Neural cell (in vitro differentiated cells): ENCODE data around the gene WDR74. TPM values are rescaled to one million over a fixed set of nuclear protein-coding genes. Genes with fewer than 3 reads are reported as not detected.
A peak's percentile ranks its signal among the peaks of the same experiment; 100 is the strongest.
"Not testable (repeated sequence)": the region's sequence is repeated elsewhere in the genome, so short reads cannot be mapped to it uniquely, and the experiment has no call there.

ENCODE experiments used
- H2AFZ ChIP-seq: fragments of 200-600, 300-800 bp; sonication (generic), shearing (Covaris generic); 2 replicates; pipeline ENCODE4 v1.6.0; 2014; ENCODE audit warnings: low read depth, mild to moderate bottlenecking, antibody characterized with exemption, low read length, moderate library complexity
- H3F3A ChIP-seq: fragments of 200-600 bp; shearing (Covaris generic); 2 replicates; pipeline ENCODE4 v1.6.1; 2016; ENCODE audit warnings: mild to moderate bottlenecking, moderate library complexity, mixed read lengths, antibody characterized with exemption, low read length; ENCODE audit not compliant: insufficient read depth, poor library complexity, severe bottlenecking
- H3K27ac ChIP-seq: fragments of 200-600, 300-800 bp; sonication (generic), shearing (Covaris generic); 2 replicates; pipeline ENCODE4 v1.5.1; 2014; ENCODE audit warnings: mild to moderate bottlenecking, low read length, moderate library complexity
- H3K27me3 ChIP-seq: fragments of 300-800, 200-600 bp; sonication (generic), shearing (Covaris generic); 2 replicates; pipeline ENCODE4 v1.6.0; 2014; ENCODE audit warnings: mild to moderate bottlenecking, low read depth, low read length, moderate library complexity; ENCODE audit not compliant: insufficient read depth
- H3K36me3 ChIP-seq: fragments of 300-800, 200-600 bp; sonication (generic), shearing (Covaris generic); 2 replicates; pipeline ENCODE4 v1.5.1; 2014; ENCODE audit warnings: mild to moderate bottlenecking, antibody characterized with exemption, low read length, moderate library complexity; ENCODE audit not compliant: insufficient read depth
- H3K4me2 ChIP-seq: fragments of 300-800, 200-600 bp; sonication (generic), shearing (Covaris generic); 2 replicates; pipeline ENCODE4 v1.6.0; 2014; ENCODE audit warnings: mild to moderate bottlenecking, low read length
- H3K4me3 ChIP-seq: fragments of 300-800, 200-600 bp; sonication (generic), shearing (Covaris generic); 2 replicates; pipeline ENCODE4 v1.5.1; 2014; ENCODE audit warnings: mild to moderate bottlenecking, low read length, moderate library complexity
- H3K79me2 ChIP-seq: fragments of 200-600 bp; shearing (Covaris generic); replicated peaks from 2 replicates; pipeline ENCODE4 v1.6.0; 2014; ENCODE audit warnings: mild to moderate bottlenecking, low read length, moderate library complexity; ENCODE audit not compliant: insufficient read depth
- H3K9ac ChIP-seq: fragments of 300-800, 200-600 bp; sonication (generic), shearing (Covaris generic); 2 replicates; pipeline ENCODE4 v1.6.1; 2016; ENCODE audit warnings: mild to moderate bottlenecking, low read length, mixed read lengths
- H3K9me2 ChIP-seq: fragments of 200-600 bp; shearing (Covaris generic); 2 replicates; pipeline ENCODE4 v1.6.1; 2016; ENCODE audit warnings: mild to moderate bottlenecking, low read length, mixed read lengths; ENCODE audit not compliant: insufficient read depth
- H3K9me3 ChIP-seq: fragments of 200-600, 300-800 bp; sonication (generic), shearing (Covaris generic); 2 replicates; pipeline ENCODE4 v1.6.1; 2016; ENCODE audit warnings: mild to moderate bottlenecking, mixed run types, low read length, moderate library complexity, mixed read lengths
- H4K20me1 ChIP-seq: fragments of 200-600 bp; shearing (Covaris generic); 2 replicates; pipeline ENCODE4 v1.6.1; 2016; ENCODE audit warnings: mild to moderate bottlenecking, mixed run types; ENCODE audit not compliant: insufficient read depth
- CTCF ChIP-seq: fragments of 450-650 bp; IDR thresholded peaks from 2 replicates; pipeline ENCODE4 v1.5.1; 2014; ENCODE audit warnings: antibody characterized with exemption, mild to moderate bottlenecking, moderate library complexity; ENCODE audit not compliant: poor library complexity, severe bottlenecking
- EP300 ChIP-seq: fragments of 450-650 bp; conservative IDR thresholded peaks from 2 replicates; pipeline ENCODE4 v1.6.1; 2014; ENCODE audit warnings: antibody characterized with exemption, mild to moderate bottlenecking, moderate library complexity; ENCODE audit not compliant: poor library complexity, severe bottlenecking
- EZH2 ChIP-seq: fragments of 200-600, 300-800 bp; shearing (Covaris generic), sonication (generic); IDR thresholded peaks from 2 replicates; pipeline ENCODE4 v1.6.1; 2014; ENCODE audit warnings: antibody characterized with exemption, low read length, borderline replicate concordance, mild to moderate bottlenecking; ENCODE audit not compliant: insufficient read depth, poor library complexity, severe bottlenecking
- MXI1 ChIP-seq: fragments of 450-650 bp; conservative IDR thresholded peaks from 2 replicates; pipeline ENCODE4 v1.6.1; 2014; ENCODE audit warnings: antibody characterized with exemption, mild to moderate bottlenecking; ENCODE audit not compliant: poor library complexity, severe bottlenecking
- POLR2AphosphoS5 ChIP-seq: IDR thresholded peaks from 2 replicates; pipeline ENCODE4 v1.6.1; 2012
- RAD21 ChIP-seq: fragments of 450-650 bp; conservative IDR thresholded peaks from 2 replicates; pipeline ENCODE4 v1.6.1; 2014; ENCODE audit warnings: antibody characterized with exemption, mild to moderate bottlenecking, moderate library complexity
- SMC3 ChIP-seq: fragments of 450-650 bp; conservative IDR thresholded peaks from 2 replicates; pipeline ENCODE4 v1.6.1; 2014; ENCODE audit warnings: antibody characterized with exemption, mild to moderate bottlenecking, moderate library complexity; ENCODE audit not compliant: poor library complexity
- TAF1 ChIP-seq: IDR thresholded peaks from 2 replicates; pipeline ENCODE4 v1.6.1; 2012; ENCODE audit warnings: low read depth
- polyA plus RNA-seq: library from polyadenylated mRNA; depleted of rRNA; stranded (reverse); fragments of >200 nt; gene quantifications from 2 replicates; pipeline ENCODE4 v1.2.3, GENCODE V29; 2014
- TF ChIP-seq, protein P1 (sequence below): IDR thresholded peaks from 2 replicates; pipeline ENCODE4 v1.6.1; 2012; ENCODE audit warnings: borderline replicate concordance

Gene WDR74
- polyA plus RNA-seq, 1 donor from 2014 or later: 50.4 TPM

DNA sequence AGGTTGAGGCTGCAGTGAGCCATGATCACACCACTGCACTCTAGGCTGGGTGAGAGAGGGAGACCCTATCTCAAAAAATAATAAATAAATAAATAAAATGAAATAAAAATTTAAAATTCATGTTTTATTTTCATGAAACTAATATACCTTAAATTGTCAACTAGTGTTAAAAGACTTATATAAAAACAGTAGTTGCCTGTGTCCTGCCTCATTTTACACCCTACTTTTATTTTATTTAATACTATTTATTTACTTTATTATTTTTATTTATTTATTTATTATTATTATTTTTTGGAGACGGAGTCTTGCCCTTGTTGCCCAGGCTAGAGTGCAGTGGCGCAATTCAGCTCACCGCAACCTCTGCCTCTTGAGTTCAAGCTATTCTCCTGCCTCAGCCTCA is 4.8 kb upstream of the WDR74 start:
- H3K27me3 ChIP-seq: no peaks in the 10 kb centered on the region
- no peak overlapping the region for H3K9ac ChIP-seq
- H3K4me3 ChIP-seq: no peak overlapping the region
- H2AFZ ChIP-seq: no peak overlapping the region
- no peak for TF ChIP-seq SMC3
- no peak for TF ChIP-seq EZH2
- TF ChIP-seq, protein P1, sequence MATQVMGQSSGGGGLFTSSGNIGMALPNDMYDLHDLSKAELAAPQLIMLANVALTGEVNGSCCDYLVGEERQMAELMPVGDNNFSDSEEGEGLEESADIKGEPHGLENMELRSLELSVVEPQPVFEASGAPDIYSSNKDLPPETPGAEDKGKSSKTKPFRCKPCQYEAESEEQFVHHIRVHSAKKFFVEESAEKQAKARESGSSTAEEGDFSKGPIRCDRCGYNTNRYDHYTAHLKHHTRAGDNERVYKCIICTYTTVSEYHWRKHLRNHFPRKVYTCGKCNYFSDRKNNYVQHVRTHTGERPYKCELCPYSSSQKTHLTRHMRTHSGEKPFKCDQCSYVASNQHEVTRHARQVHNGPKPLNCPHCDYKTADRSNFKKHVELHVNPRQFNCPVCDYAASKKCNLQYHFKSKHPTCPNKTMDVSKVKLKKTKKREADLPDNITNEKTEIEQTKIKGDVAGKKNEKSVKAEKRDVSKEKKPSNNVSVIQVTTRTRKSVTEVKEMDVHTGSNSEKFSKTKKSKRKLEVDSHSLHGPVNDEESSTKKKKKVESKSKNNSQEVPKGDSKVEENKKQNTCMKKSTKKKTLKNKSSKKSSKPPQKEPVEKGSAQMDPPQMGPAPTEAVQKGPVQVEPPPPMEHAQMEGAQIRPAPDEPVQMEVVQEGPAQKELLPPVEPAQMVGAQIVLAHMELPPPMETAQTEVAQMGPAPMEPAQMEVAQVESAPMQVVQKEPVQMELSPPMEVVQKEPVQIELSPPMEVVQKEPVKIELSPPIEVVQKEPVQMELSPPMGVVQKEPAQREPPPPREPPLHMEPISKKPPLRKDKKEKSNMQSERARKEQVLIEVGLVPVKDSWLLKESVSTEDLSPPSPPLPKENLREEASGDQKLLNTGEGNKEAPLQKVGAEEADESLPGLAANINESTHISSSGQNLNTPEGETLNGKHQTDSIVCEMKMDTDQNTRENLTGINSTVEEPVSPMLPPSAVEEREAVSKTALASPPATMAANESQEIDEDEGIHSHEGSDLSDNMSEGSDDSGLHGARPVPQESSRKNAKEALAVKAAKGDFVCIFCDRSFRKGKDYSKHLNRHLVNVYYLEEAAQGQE: no peak
- TF ChIP-seq EP300: no peak
- TF ChIP-seq CTCF: no peak
- TF ChIP-seq RAD21: no peak
- TF ChIP-seq POLR2AphosphoS5: no peak
- TF ChIP-seq MXI1: no peak
- TF ChIP-seq TAF1: no peak
- H3K9me3 ChIP-seq: no peaks in the 10 kb centered on the region
- H3F3A ChIP-seq: peaks cover 9% of the 10 kb centered on the region
- no peak overlapping the region for H3K27ac ChIP-seq
- H4K20me1 ChIP-seq: no peaks in the 10 kb centered on the region
- no peaks in the 10 kb centered on the region for H3K9me2 ChIP-seq
- H3K4me2 ChIP-seq: no peak overlapping the region
- no peaks in the 10 kb centered on the region for H3K79me2 ChIP-seq
- H3K36me3 ChIP-seq: no peaks in the 10 kb centered on the region

DNA sequence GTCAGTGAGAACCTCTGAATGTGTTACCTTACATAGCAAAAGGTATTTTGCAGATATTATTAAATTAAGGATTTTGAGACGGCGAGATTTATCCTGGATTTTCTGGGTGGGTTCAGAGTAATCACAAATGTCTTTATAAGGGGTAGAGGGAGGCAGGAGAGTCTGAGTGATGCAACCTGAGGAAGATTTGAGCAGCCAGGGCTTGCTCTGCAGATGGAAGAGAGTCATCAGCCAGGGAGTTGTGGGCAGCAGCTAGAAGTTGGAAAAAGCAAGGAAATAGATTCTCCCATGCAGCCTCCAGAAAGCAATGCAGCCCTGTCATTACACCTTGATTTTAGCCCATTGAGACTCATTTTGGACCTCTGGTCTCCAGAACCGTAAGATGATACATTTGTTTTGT is 4.1 kb upstream of the WDR74 start:
- Histone ChIP-seq H4K20me1 (no peaks in the 10 kb centered on the region), H3K9ac (no peak overlapping the region), H3K9me2 (no peaks in the 10 kb centered on the region), H3K4me3 (no peak overlapping the region), H3K27me3 (no peaks in the 10 kb centered on the region), H3K4me2 (no peak overlapping the region), H3K9me3 (no peaks in the 10 kb centered on the region), H3F3A (peaks cover 9% of the 10 kb centered on the region), H3K27ac (no peak overlapping the region), H3K36me3 (no peaks in the 10 kb centered on the region), H3K79me2 (peaks cover 6% of the 10 kb centered on the region), H2AFZ (no peak overlapping the region)
- TF ChIP-seq TAF1 (no peak), POLR2AphosphoS5 (no peak), EP300 (no peak), MXI1 (no peak), EZH2 (no peak), RAD21 (no peak), SMC3 (no peak), CTCF (no peak)
- TF ChIP-seq, protein P1: no peak

- not testable (repeated sequence) for H4K20me1 ChIP-seq, H3K4me2 ChIP-seq, H3F3A ChIP-seq, H3K27me3 ChIP-seq, H3K79me2 ChIP-seq, H3K36me3 ChIP-seq, H2AFZ ChIP-seq, H3K9me2 ChIP-seq, H3K9me3 ChIP-seq
- Histone ChIP-seq H3K9ac (peak overlapping the region; percentile 81), H3K4me3 (peak overlapping the region; percentile 63), H3K27ac (peak overlapping the region; percentile 90)
Observed at GRCh38 chr11:62842891-62843290, 3.5 kb upstream of the WDR74 start.
